ENCODE data around the gene WDTC1.

DNA sequence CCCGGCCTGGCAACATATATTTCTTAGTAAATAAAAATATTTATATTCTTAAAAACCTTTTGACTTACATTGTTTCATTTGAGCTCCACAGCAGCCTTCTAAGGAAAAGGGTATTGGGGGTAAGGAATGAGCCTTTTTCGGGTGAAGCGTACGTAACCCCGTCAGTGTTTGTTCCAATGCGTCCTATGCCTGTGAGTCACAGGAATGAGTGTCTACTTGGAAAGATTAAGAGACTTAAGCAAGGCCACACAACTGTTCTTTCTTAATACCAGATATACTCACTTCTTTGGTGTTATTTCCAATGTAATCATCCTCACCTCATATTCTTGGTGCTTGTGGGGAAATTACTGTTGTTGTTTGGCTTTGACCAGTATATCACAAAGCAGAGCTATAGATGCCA is 22.7 kb downstream of the WDTC1 start:
- TF ChIP-seq, protein P1, sequence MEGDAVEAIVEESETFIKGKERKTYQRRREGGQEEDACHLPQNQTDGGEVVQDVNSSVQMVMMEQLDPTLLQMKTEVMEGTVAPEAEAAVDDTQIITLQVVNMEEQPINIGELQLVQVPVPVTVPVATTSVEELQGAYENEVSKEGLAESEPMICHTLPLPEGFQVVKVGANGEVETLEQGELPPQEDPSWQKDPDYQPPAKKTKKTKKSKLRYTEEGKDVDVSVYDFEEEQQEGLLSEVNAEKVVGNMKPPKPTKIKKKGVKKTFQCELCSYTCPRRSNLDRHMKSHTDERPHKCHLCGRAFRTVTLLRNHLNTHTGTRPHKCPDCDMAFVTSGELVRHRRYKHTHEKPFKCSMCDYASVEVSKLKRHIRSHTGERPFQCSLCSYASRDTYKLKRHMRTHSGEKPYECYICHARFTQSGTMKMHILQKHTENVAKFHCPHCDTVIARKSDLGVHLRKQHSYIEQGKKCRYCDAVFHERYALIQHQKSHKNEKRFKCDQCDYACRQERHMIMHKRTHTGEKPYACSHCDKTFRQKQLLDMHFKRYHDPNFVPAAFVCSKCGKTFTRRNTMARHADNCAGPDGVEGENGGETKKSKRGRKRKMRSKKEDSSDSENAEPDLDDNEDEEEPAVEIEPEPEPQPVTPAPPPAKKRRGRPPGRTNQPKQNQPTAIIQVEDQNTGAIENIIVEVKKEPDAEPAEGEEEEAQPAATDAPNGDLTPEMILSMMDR (IDR thresholded peaks at IDR 0.05) = no peak
- TF ChIP-seq EP300 (IDR thresholded peaks at IDR 0.05) (no peak), POLR2A (IDR thresholded peaks at IDR 0.05; ENCODE audit: low read depth) (no peak)

Measured in esophagus muscularis mucosa (tissue), 4 donors.